HG03139 (cell line): ENCODE measurements around the gene PRPF6.

ENCODE experiments used
- ATAC-seq: cut with Tn5 transposase; IDR thresholded peaks from one replicate; pipeline ENCODE4 v1.9.1; 2021; ENCODE audit not compliant: unreplicated experiment

The PRPF6 gene

GRCh38 chr20:64032706-64033624, 52.0 kb downstream of the PRPF6 start:
- no peak for ATAC-seq

GRCh38 chr20:64033981-64034493, 53.1 kb downstream of the PRPF6 start:
- no peak for ATAC-seq

- ATAC-seq: no peak
Observed at GRCh38 chr20:64035066-64035932, 54.4 kb downstream of the PRPF6 start.

GRCh38 chr20:64035933-64036345, 55.0 kb downstream of the PRPF6 start, which contains the start of gene C20orf204:
Gene C20orf204, plus strand, starts transcription at chr20:64036182. Its CDS starts 142 bp downstream, at chr20:64036324.
- ATAC-seq: no peak

- ATAC-seq: no peak
Observed at GRCh38 chr20:64036346-64037198, 55.6 kb downstream of the PRPF6 start.

- no peak for ATAC-seq
Observed at GRCh38 chr20:64037199-64037497, 56.2 kb downstream of the PRPF6 start.

- ATAC-seq: no peak
Observed at GRCh38 chr20:64037498-64038213, 56.7 kb downstream of the PRPF6 start.

- ATAC-seq: peak; percentile 22
Observed at GRCh38 chr20:64038224-64038564, 57.3 kb downstream of the PRPF6 start.

GRCh38 chr20:64038565-64039292, 57.8 kb downstream of the PRPF6 start:
- peak; percentile 36 for ATAC-seq

- ATAC-seq: no peak
Observed at GRCh38 chr20:64039293-64040160, 58.6 kb downstream of the PRPF6 start.

- ATAC-seq: no peak
Observed at GRCh38 chr20:64040231-64041039, 59.5 kb downstream of the PRPF6 start.

GRCh38 chr20:64041040-64041780, 60.3 kb downstream of the PRPF6 start:
- no peak for ATAC-seq

- ATAC-seq: no peak
Observed at GRCh38 chr20:64041781-64042053, 60.8 kb downstream of the PRPF6 start.

GRCh38 chr20:64042054-64042781, 61.3 kb downstream of the PRPF6 start:
- no peak for ATAC-seq

- no peak for ATAC-seq
Observed at GRCh38 chr20:64043768-64044167, 62.8 kb downstream of the PRPF6 start.

GRCh38 chr20:64044484-64045247, 63.7 kb downstream of the PRPF6 start:
- ATAC-seq: no peak
